Panc1 (cell line): ENCODE measurements around the gene WASF2.

Source experiments
- POLR2AphosphoS5 ChIP-seq: IDR thresholded peaks from 2 replicates; pipeline ENCODE4 v1.6.1; 2012; ENCODE audit warnings: mild to moderate bottlenecking, low read depth, low read length, moderate library complexity
- TCF7L2 ChIP-seq: IDR thresholded peaks from 2 replicates; pipeline ENCODE4 v1.6.1; 2011; ENCODE audit warnings: mild to moderate bottlenecking, low read depth, low read length, inconsistent platforms
- TF ChIP-seq, protein P1 (sequence below): fragments of 450-650 bp; IDR thresholded peaks from 2 replicates; pipeline ENCODE4 v1.5.1; 2017; ENCODE audit warnings: mild to moderate bottlenecking

- TF ChIP-seq, protein P1, sequence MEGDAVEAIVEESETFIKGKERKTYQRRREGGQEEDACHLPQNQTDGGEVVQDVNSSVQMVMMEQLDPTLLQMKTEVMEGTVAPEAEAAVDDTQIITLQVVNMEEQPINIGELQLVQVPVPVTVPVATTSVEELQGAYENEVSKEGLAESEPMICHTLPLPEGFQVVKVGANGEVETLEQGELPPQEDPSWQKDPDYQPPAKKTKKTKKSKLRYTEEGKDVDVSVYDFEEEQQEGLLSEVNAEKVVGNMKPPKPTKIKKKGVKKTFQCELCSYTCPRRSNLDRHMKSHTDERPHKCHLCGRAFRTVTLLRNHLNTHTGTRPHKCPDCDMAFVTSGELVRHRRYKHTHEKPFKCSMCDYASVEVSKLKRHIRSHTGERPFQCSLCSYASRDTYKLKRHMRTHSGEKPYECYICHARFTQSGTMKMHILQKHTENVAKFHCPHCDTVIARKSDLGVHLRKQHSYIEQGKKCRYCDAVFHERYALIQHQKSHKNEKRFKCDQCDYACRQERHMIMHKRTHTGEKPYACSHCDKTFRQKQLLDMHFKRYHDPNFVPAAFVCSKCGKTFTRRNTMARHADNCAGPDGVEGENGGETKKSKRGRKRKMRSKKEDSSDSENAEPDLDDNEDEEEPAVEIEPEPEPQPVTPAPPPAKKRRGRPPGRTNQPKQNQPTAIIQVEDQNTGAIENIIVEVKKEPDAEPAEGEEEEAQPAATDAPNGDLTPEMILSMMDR = no peak
- TF ChIP-seq POLR2AphosphoS5 (no peak), TCF7L2 (no peak)
Observed at GRCh38 chr1:27363766-27364695, 125.9 kb downstream of the WASF2 start.
